ENCODE data around the gene ZNF780B.

GRCh38 chr19:40055049-40055448 lies 982 bp downstream of the ZNF780B start:
- TF ChIP-seq POLR2A (IDR thresholded peaks at IDR 0.05) (no peak), CTCF (IDR thresholded peaks at IDR 0.05) (no peak), POLR2AphosphoS5 (IDR thresholded peaks at IDR 0.05) (no peak)
